AG09309 (cell line): ENCODE results near the gene IQGAP2.

ENCODE experiments used
- DNase-seq: peaks from one replicate; pipeline ENCODE4 v3.0.0-alpha.2; 2010; ENCODE audit warnings: low read depth
- H3K4me3 ChIP-seq: 2 replicates; pipeline ENCODE4 v1.5.1; 2011; ENCODE audit warnings: mild to moderate bottlenecking, low read depth, low read length, moderate library complexity; ENCODE audit not compliant: control insufficient read depth
- TF ChIP-seq, protein P1 (sequence below): IDR thresholded peaks from 2 replicates; pipeline ENCODE4 v1.5.1; 2011; ENCODE audit warnings: mild to moderate bottlenecking, low read depth, low read length, inconsistent platforms; ENCODE audit not compliant: insufficient read depth, control insufficient read depth; ENCODE audit errors: missing control alignments

The IQGAP2 gene

DNA sequence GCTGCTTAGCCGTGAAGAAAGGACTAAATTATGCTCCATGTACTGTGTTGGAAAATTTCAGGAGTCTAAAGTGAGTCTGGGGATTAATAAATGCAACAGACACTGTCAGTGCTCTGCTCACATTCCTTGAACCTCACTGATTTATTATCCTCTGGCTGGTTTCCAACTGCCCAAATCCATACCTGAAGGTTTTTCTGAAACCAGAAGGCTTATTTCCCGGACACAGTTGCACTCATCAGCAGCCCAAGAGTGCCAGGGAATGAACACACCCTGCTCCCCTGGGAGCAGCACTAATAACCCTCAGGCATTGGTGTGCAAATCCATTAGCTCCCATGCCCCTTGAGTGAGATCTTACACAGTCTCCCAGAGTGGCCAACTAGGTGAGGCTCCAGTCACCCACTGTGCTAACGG, 351.6 kb downstream of the IQGAP2 start:
- no peak overlapping the region for H3K4me3 ChIP-seq
- TF ChIP-seq, protein P1, sequence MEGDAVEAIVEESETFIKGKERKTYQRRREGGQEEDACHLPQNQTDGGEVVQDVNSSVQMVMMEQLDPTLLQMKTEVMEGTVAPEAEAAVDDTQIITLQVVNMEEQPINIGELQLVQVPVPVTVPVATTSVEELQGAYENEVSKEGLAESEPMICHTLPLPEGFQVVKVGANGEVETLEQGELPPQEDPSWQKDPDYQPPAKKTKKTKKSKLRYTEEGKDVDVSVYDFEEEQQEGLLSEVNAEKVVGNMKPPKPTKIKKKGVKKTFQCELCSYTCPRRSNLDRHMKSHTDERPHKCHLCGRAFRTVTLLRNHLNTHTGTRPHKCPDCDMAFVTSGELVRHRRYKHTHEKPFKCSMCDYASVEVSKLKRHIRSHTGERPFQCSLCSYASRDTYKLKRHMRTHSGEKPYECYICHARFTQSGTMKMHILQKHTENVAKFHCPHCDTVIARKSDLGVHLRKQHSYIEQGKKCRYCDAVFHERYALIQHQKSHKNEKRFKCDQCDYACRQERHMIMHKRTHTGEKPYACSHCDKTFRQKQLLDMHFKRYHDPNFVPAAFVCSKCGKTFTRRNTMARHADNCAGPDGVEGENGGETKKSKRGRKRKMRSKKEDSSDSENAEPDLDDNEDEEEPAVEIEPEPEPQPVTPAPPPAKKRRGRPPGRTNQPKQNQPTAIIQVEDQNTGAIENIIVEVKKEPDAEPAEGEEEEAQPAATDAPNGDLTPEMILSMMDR: no peak
- DNase-seq: no peak

- H3K4me3 ChIP-seq: no peak overlapping the region
- TF ChIP-seq, protein P1: no peak
- DNase-seq: no peak
These were observed 352.9 kb downstream of the IQGAP2 start for GRCh38 chr5:76755779-76756637.

DNA sequence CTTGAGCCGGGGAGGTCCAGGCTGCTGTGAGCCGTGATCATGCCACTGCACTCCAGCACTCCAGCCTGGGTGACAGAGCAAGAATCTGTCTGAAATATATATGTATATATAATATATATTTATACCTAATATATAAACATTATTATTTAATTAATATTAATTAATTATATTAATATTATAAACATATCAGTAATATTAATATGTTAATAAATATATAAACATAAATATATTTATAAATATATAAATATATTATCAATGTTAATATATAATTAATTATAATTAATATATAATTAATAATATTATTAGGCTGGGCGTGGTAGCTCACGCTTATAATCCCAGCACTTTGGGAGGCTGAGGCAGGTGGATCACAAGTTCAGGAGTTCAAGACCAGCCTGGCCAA, 354.0 kb downstream of the IQGAP2 start:
- no peak overlapping the region for H3K4me3 ChIP-seq
- TF ChIP-seq, protein P1: no peak
- no peak for DNase-seq
